Measurements from ENCODE around the gene UMPS.

Gene UMPS

DNA sequence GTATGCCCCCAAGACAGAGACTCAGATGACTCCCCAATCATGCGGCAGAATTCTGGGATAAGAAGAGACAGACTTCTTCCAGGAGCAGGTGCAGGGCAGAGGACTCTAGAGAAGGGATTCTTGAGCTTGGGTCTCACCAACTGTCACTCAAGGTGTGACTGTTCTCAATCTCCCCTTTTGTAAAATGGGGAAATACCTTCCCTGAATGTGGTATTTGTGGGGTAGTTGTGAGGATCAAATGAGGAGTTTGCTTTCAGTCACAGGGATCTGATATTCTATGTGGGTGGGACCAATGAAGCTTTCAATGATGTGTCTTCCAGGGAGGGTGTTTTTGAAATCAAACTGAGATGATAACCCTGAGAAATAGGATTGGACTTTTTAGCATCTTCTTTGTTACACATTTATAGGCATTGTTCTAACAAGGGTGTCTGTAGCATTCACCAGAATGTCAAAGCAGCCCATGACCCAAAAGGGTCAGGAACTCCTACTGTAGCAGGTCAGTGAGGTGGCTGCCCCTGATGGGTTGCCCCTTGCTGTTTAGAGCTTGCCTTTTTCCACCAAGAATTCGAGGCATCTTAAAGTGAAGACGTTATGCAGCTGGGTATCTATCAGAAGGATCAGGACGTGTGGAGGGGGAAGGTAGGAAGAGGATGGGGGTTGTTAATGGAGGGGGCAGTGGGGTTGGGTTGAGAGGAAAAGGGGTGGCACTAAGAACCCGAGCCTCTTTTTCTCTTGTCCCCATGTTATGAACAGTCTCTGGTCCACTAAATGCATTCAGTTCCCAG is 28.8 kb downstream of the UMPS start:
- no peak overlapping the region for H3K27ac ChIP-seq (ENCODE audit: low read depth, low read length)
- no peak overlapping the region for H3K4me3 ChIP-seq (ENCODE audit: insufficient read depth, low read length, poor library complexity, severe bottlenecking)
- no peak for TF ChIP-seq EZH2phosphoT487 (conservative IDR thresholded peaks at IDR 0.05; ENCODE audit: low read length)
- TF ChIP-seq, protein P1, sequence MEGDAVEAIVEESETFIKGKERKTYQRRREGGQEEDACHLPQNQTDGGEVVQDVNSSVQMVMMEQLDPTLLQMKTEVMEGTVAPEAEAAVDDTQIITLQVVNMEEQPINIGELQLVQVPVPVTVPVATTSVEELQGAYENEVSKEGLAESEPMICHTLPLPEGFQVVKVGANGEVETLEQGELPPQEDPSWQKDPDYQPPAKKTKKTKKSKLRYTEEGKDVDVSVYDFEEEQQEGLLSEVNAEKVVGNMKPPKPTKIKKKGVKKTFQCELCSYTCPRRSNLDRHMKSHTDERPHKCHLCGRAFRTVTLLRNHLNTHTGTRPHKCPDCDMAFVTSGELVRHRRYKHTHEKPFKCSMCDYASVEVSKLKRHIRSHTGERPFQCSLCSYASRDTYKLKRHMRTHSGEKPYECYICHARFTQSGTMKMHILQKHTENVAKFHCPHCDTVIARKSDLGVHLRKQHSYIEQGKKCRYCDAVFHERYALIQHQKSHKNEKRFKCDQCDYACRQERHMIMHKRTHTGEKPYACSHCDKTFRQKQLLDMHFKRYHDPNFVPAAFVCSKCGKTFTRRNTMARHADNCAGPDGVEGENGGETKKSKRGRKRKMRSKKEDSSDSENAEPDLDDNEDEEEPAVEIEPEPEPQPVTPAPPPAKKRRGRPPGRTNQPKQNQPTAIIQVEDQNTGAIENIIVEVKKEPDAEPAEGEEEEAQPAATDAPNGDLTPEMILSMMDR (IDR thresholded peaks at IDR 0.05; ENCODE audit: insufficient read depth, low read length, poor library complexity, severe bottlenecking), result no peak
- H2AFZ ChIP-seq (ENCODE audit: low read depth, low read length, severe bottlenecking), result no peak overlapping the region
- H3F3A ChIP-seq (ENCODE audit: insufficient read depth), result no peaks in the 10 kb centered on the region
- no peaks in the 10 kb centered on the region for H3K9me3 ChIP-seq (ENCODE audit: insufficient read depth, low read length)
- H3K9ac ChIP-seq (ENCODE audit: low read length), result no peak overlapping the region
- H3K27me3 ChIP-seq (ENCODE audit: low read length), result no peaks in the 10 kb centered on the region
- no peak overlapping the region for H3K4me2 ChIP-seq (ENCODE audit: low read depth, low read length, poor library complexity, severe bottlenecking)
- no peaks in the 10 kb centered on the region for H3K9me2 ChIP-seq (replicated peaks; ENCODE audit: insufficient read depth, low read length)
- no peaks in the 10 kb centered on the region for H3K36me3 ChIP-seq (ENCODE audit: low read length)
- no peaks in the 10 kb centered on the region for H3K79me2 ChIP-seq (ENCODE audit: insufficient read depth, low read length)
- H4K20me1 ChIP-seq (ENCODE audit: low read depth, low read length), result no peaks in the 10 kb centered on the region

DNA sequence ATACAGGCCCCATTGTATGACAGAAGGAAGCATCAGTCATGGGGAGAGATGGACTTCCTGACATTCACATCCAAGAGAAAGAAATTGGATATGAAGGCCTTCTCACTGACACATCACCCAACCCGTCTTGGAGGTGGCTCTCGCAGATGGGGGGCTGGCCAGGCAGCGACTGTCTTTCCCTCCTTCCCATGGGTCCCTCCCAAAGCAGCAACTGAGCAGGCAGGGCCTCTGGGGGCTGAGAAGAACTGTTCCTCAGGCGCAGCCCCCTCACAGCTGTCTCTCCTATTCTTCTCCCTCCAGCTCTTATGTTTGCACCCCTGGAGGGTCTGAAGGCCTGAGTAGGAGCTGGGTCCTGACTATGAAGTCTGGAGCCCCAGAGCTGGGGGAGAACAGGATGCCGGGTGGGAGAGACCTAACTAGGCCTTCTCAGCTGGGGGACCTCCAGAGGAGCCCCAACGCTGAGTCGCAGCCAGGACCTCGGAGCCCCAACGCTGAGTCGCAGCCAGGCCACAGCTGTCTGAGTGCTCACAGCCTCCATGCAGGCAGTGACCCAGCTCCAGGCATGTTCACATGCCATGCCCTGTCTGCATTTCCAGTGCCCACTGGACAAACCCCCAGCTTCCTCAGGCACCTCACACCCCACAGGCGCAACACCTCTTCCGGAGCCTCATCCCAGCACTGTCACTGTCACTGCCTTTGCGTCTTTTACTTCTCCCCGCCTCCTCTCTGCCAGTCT is 29.6 kb downstream of the UMPS start:
- Histone ChIP-seq H3K9ac (ENCODE audit: low read length) (no peak overlapping the region), H3K27ac (ENCODE audit: low read depth, low read length) (no peak overlapping the region), H3K36me3 (ENCODE audit: low read length) (no peaks in the 10 kb centered on the region), H4K20me1 (ENCODE audit: low read depth, low read length) (no peaks in the 10 kb centered on the region), H2AFZ (ENCODE audit: low read depth, low read length, severe bottlenecking) (no peak overlapping the region), H3K4me2 (ENCODE audit: low read depth, low read length, poor library complexity, severe bottlenecking) (no peak overlapping the region), H3K27me3 (ENCODE audit: low read length) (no peaks in the 10 kb centered on the region), H3K4me3 (ENCODE audit: insufficient read depth, low read length, poor library complexity, severe bottlenecking) (no peak overlapping the region), H3K79me2 (ENCODE audit: insufficient read depth, low read length) (no peaks in the 10 kb centered on the region), H3K9me2 (replicated peaks; ENCODE audit: insufficient read depth, low read length) (no peaks in the 10 kb centered on the region), H3F3A (ENCODE audit: insufficient read depth) (no peaks in the 10 kb centered on the region), H3K9me3 (ENCODE audit: insufficient read depth, low read length) (no peaks in the 10 kb centered on the region)
- no peak for TF ChIP-seq EZH2phosphoT487 (conservative IDR thresholded peaks at IDR 0.05; ENCODE audit: low read length)
- TF ChIP-seq, protein P1 (IDR thresholded peaks at IDR 0.05; ENCODE audit: insufficient read depth, low read length, poor library complexity, severe bottlenecking), result no peak

DNA sequence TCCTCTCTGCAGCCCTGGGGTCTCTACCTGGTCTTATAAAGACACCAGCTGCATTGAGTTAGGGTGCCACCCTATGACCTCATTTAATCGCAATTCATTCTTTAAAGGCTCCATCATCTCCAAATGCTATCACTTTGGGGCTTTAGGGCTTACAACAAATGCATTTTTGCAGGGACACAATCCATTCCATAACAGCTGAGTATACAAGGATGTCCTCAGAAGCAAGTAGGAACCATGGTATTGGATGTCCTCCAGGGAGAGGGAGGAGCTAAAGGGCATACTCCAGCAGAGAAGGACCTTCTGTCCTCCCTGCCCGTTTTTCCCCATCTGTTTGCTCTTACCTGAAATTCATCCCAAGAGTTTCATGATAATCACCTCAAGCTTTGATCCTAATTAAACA is 30.3 kb downstream of the UMPS start:
- H3F3A ChIP-seq (ENCODE audit: insufficient read depth), result no peaks in the 10 kb centered on the region
- no peaks in the 10 kb centered on the region for H3K36me3 ChIP-seq (ENCODE audit: low read length)
- no peaks in the 10 kb centered on the region for H3K27me3 ChIP-seq (ENCODE audit: low read length)
- H3K9me3 ChIP-seq (ENCODE audit: insufficient read depth, low read length), result no peaks in the 10 kb centered on the region
- H3K9ac ChIP-seq (ENCODE audit: low read length), result no peak overlapping the region
- no peak overlapping the region for H3K27ac ChIP-seq (ENCODE audit: low read depth, low read length)
- H3K79me2 ChIP-seq (ENCODE audit: insufficient read depth, low read length), result no peaks in the 10 kb centered on the region
- H3K9me2 ChIP-seq (replicated peaks; ENCODE audit: insufficient read depth, low read length), result no peaks in the 10 kb centered on the region
- no peak overlapping the region for H3K4me2 ChIP-seq (ENCODE audit: low read depth, low read length, poor library complexity, severe bottlenecking)
- H4K20me1 ChIP-seq (ENCODE audit: low read depth, low read length), result no peaks in the 10 kb centered on the region
- H2AFZ ChIP-seq (ENCODE audit: low read depth, low read length, severe bottlenecking), result no peak overlapping the region
- no peak overlapping the region for H3K4me3 ChIP-seq (ENCODE audit: insufficient read depth, low read length, poor library complexity, severe bottlenecking)
- TF ChIP-seq, protein P1 (IDR thresholded peaks at IDR 0.05; ENCODE audit: insufficient read depth, low read length, poor library complexity, severe bottlenecking), result no peak
- TF ChIP-seq EZH2phosphoT487 (conservative IDR thresholded peaks at IDR 0.05; ENCODE audit: low read length), result no peak
